Measurements from ENCODE around the gene NAA30.
"Not testable (repeated sequence)": the region's sequence is repeated elsewhere in the genome, so short reads cannot be mapped to it uniquely, and the experiment has no call there.

Gene NAA30

DNA sequence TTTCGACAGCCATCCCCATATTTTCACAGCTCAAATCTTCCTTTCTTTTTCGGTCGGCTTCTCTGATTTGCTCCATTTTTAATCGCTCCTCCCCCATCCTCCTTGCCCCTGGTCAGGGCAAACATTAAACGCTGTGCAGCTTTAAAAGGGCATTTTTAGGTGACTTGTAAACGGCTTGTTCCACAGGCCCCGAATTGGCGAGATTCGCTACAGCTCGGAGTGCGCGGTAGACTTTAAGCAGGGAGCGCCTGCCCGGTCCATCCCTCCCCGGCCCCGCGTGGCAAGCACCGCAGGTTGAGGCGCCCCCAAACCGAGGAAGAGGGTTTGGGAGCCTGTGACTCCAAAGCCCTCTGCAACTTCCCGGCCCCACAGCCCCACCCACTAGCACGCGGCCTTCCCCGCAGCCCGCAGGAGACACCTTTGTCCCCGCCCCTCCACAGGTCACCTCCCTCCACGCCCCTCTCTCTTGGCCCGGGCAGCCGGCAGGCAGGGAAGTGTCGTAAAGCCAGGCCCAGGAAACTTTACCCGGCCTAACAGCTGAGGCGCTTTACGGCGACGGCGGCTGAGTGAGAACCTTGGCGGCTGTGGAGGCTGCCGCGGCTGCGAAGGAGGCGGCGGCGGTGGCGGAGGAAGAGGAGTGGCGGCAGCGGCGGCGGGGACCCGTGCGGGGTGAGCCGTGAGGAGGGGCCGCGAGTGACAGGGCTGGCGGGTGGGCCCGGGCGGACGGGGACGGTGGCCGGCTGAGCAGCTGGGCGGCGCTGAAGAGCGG, at the start of gene NAA30:
NAA30 (plus strand) TSS at position 550 of the 769 bp plus-strand sequence. CDS start 372 bp downstream, outside the sequence.
- peak; percentile 97 for DNase-seq

DNA sequence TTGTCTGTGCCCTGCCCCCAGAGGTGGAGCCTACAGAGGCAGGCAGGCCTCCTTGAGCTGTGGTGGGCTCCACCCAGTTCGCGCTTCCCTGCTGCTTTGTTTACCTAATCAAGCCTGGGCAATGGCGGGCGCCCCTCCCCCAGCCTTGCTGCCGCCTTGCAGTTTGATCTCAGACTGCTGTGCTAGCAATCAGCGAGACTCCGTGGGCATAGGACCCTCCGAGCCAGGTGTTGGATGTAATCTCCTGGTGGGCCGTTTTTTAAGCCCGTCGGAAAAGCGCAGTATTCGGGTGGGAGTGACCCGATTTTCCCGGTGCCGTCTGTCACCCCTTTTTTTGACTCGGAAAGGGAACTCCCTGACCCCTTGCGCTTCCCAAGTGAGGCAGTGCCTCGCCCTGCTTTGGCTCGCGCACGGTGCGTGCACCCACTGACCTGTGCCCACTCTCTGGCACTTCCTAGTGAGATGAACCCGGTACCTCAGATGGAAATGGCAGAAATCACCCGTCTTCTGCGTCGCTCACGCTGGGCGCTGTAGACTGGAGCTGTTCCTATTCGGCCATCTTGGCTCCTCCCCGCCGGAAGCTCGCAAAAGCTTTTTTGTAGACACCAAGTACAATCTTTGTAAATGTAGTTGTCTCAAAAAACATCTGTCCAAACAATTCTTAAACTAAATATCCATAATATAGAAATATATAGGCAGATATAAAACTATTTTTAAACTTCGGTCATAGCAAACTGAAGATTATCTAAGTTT, 46.7 kb upstream of the NAA30 start:
- not testable (repeated sequence) for DNase-seq

- no peak for DNase-seq
These were observed 45.3 kb upstream of the NAA30 start for GRCh38 chr14:57345106-57345505.

DNA sequence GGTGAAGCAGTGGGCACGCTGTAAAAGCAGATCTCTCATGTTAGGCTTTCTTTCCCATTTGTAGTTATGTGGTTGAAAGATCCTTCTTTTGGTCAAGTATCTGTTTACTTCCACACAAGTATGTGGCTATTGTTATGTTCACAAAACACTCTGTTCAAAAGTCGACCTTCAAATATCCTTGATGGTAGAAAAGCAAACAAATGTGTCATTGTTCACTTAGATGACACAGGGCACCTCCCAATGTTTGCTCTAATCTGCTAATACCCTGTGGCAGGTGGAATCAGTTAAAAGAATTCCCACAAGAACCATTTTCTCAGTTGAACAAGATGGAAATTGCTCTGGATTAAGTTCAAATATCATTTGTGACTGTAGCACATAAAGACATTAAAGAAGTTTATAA, 43.6 kb upstream of the NAA30 start:
- no peak for DNase-seq

GRCh38 chr14:57352396-57353170, 37.8 kb upstream of the NAA30 start:
- DNase-seq: no peak

DNA sequence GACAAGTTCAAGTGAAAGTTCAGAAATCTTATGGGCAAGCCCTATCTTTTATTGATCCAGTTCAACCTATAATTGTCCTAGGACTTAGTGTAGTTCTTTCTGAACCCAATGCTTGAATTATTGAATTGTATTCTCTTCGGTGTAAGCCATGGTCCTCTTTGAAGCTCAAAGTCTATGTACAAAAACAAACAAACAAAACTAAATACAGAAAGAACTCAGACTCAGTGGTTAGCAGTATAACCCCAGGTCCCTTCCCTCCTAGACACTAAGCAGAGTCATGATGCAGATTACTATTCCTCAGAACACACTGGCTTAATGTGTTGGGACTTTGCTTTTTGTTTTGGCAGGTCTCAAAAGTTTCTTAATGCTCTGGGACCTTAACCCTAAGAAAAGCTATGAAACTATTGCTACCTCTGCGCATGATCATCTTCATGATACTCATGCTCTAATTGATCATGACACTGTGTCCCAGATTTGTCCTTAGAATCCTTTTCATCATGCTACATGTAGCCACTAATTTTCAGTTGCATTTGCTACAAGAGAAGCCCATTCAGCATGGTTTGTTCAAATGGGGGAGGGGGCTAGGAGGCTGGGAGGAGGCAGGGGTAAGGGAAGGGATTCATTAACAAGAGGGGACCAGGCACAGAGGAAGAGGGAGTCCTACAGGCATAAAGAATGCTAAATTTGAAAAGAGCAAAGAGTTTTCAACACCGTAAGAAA, 35.1 kb upstream of the NAA30 start:
- DNase-seq: no peak

- no peak for DNase-seq
These were observed 28.0 kb upstream of the NAA30 start for GRCh38 chr14:57362361-57362760.

- DNase-seq: no peak
These were observed 25.5 kb upstream of the NAA30 start for GRCh38 chr14:57364659-57365450.

GRCh38 chr14:57370187-57370586, 20.2 kb upstream of the NAA30 start:
- not testable (repeated sequence) for DNase-seq

- no peak for DNase-seq
These were observed 19.4 kb upstream of the NAA30 start for GRCh38 chr14:57371013-57371412.

GRCh38 chr14:57375156-57375555, 15.2 kb upstream of the NAA30 start:
- DNase-seq: no peak

DNA sequence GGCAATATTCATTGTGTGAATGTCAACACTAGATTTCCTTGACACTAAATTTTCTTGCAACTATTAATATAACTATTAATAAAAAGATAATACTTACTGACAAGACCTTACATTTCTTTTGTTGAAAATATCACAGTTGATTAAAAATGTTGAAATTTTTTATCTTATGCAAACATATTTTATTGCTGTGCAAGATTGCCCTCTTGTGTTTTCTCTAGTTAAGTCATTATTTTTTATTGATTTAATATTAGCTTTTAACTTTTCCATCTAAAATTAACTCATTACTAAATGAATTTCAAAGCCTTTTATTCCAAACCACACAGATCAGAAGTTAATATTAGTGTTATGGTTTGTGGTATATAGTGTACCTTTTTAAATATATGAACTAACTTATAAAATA, 11.7 kb upstream of the NAA30 start:
- no peak for DNase-seq

- no peak for DNase-seq
These were observed 9.5 kb upstream of the NAA30 start for GRCh38 chr14:57380935-57381334.

DNA sequence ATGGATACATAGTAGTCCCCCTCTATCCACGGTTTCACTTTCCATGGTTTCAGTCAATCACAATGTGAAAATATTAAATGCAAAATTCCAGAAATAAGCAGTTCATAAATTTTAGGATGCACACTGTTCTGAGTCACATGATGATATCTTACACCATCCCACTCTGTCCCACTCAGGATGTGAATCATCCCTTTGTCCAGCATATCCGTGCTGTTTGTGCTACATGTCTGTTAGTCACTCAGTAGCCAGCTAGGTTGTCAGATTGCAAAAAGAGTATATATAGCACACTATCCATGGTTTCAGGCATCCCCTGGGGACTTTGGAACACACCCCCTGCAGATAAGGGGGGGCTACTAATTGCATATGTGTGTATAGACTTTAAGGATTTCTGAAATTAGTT, 8.1 kb upstream of the NAA30 start:
- no peak for DNase-seq

GRCh38 chr14:57383125-57383745, 7.2 kb upstream of the NAA30 start:
- no peak for DNase-seq

GRCh38 chr14:57388067-57388466, 2.3 kb upstream of the NAA30 start:
- no peak for DNase-seq

DNA sequence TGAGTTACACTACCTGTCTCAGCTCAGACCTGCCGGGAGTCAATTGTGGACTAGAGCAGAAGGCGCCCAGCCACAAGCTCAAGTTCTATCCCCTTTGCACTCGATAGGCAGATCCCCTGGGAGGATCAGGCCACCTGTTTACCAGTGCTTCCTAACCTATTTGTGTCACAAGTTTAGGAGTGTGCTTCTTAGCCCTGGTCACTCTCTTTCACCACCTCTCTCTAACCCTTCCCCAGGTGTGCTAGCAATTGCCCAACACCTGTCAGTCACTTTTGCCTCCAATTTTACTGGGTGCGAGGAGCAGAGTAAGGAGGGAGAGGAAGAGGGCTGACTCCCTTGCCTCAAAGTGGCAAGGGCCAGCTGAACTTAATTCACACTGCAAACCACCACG, 745 bp upstream of the NAA30 start:
- DNase-seq: peak; percentile 2

DNA sequence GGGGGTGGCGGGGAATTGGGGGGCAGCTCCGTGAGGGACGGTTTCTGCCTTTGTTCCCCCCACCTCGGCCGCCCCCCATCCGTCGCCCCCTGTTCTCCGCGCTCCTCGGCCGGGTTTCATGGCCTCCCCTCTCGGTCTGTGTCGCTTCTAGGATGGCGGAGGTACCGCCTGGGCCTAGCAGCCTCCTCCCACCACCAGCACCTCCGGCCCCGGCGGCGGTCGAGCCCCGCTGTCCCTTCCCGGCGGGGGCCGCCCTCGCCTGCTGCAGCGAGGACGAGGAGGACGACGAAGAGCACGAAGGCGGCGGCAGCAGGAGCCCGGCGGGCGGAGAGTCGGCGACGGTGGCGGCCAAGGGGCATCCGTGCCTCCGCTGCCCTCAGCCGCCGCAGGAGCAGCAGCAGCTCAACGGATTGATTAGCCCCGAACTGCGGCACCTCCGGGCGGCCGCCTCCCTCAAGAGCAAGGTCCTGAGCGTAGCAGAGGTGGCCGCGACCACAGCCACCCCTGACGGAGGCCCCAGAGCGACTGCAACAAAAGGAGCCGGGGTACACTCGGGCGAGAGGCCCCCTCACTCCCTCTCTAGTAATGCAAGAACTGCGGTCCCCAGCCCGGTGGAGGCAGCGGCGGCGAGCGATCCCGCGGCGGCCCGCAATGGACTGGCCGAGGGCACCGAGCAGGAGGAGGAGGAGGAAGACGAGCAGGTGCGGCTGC, 575 bp downstream of the NAA30 start:
- peak; percentile 38 for DNase-seq

DNA sequence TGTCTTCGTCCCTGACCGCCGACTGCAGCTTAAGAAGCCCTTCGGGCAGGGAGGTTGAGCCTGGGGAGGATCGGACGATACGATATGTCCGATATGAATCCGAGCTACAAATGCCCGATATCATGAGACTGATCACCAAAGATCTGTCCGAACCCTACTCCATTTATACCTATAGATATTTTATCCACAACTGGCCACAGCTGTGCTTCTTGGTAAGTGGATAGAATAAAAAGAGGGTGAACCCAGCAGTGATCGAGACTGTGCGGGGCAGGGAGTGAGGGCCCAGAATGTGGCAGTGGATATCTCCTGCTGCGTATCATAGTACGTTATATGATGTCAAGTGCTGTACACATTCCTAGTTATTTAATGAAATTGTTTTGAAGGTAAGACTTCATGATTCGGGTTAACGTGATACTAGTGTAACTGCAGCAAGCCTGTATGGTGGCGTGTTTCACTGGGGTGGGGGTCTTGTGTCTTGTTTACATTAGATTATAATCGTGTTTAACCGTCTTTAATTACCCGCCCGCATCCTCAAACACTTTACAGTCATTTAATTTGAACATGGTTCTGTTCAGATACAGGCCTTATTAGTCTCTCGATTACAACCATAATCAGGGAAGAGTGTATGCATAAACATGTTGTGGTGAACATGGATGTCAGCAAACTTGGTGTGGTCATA, 1.3 kb downstream of the NAA30 start:
- DNase-seq: peak; percentile 14

DNA sequence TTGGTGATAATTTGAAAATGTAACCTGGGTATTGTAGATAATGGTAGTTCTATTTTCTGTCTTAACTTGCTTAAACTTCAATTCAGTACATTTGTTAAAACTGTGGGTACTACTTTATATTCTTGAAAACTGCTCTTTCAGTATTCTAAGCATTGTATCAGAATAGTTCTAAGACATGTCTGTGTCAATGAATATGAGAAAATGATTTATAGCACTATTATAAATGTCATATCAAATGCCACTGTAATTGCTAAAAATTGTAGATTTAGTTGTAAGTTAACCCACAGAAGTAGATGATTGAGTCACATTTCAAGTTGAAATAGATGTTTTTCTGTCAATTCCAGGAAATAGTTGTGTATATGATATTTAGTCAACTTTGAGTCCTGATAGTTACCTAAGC, 2.4 kb downstream of the NAA30 start:
- DNase-seq: no peak
